Measurements from ENCODE around the gene PRKG2. TPM values are rescaled to one million over a fixed set of nuclear protein-coding genes. Genes with fewer than 3 reads are reported as not detected.

PRKG2 gene
- total RNA-seq, 1 donor from 2014 or later = 0.05 TPM

- intact Hi-C loops (cut with DNase I) = no loop called here
- ATAC-seq = no peak
- no peak for DNase-seq (ENCODE audit: missing footprints)
Measured at GRCh38 chr4:81120055-81120454, 95.0 kb downstream of the PRKG2 start.

DNA sequence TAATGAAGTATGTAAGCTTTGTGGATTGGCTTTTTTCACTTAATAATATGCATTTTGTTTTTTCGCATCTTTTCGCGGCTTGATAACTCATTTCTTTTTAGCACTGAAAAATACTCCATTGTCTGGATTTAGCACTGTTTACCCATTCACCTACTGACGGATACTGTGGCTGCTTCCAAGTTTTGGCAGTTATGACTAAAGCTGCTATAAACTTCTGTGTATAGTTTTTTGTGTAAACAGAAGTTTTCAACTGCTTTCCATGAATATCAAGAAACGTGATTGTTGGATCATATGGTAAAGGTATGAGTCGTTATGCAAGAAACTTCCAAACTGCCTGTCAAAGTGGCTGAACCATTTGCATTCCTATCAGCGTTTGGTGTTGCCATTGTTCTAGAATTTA, 96.9 kb downstream of the PRKG2 start:
- intact Hi-C loops (cut with DNase I) = no loop called here
- ATAC-seq (no peak), DNase-seq (ENCODE audit: missing footprints) (no peak)

DNA sequence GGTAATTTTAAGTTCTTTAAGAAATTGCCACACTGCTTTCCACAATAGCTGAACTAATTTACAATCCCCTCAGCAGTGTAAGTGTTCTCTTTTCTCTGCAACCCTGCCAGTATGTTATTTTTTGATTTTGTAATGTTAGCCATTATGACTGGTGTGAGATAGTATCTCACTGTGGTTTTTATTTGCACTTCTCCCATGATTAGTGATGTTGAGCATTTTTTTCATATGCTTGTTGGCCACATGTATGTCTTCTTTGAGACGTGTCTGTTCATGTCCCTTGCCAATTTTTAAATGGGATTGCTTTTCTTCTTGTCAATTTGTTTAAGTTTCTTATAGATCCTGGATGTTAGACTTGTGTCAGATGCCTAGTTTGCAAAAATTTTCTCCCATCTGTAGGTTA, 98.5 kb downstream of the PRKG2 start:
- intact Hi-C loops (cut with DNase I) = no loop called here
- DNase-seq (ENCODE audit: missing footprints) (no peak), ATAC-seq (no peak)

- ATAC-seq = no peak
- DNase-seq (ENCODE audit: missing footprints) = no peak
- intact Hi-C loops (cut with DNase I) = no loop called here
Measured at GRCh38 chr4:81113024-81113423, 102.0 kb downstream of the PRKG2 start.

DNA sequence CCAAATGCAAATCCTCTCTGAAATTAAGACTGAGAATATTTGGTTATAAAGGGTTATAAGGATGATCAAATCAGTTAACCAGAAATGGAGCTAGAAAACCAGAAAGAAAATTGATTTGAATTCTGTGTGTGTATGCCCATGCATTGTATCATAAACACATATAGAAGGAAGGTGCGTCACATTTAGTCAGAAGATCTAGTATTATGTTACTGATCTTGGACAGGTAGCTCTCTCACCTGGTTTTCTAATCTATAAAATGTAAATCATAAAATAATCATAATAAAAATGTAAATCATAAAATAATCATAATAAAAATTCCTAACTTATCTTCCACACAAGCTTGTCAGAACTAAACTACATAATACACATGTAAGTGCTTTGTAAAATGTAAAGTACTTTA, 105.7 kb downstream of the PRKG2 start:
- no peak for ATAC-seq
- intact Hi-C loops (cut with DNase I) = no loop called here
- DNase-seq (ENCODE audit: missing footprints) = no peak

DNA sequence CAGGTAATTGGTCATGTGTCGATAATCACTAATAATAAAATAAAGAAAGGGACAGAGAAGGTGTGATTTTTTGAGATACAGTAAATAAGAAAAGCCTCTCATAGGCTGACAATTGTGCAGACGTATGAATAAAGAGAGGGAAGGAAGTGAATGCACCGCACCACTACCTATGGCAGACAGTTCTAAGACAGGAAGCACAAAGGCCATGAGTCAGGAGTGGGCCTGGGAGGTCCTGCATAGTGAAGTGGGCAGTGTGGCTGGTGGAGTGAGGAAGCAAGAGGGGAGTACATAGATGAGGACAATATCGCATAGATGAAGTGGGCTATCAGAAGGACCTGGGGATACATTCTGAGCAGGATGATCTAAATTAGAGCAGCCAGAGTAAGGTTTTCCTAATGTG, 108.9 kb downstream of the PRKG2 start:
- intact Hi-C loops (cut with DNase I) = no loop called here
- DNase-seq (ENCODE audit: missing footprints) (no peak), ATAC-seq (no peak)

DNA sequence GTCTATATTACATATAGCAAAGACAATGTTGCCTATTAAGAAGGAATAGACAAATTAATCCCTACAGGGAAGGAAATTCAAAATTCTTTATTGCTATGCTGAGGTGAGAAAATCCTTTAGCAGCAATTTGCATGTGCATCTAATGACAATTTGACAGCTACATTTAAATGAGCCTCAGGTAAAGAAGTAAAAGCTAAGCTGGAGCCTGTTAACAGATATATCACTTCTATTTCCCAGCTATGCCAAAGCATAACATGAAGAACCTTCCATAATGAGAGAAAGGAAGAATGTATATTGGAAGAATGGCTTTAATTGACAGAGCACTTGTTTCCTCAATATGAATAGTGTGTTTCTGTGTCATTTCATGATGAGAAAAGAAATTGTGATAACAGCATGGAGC, 112.9 kb downstream of the PRKG2 start:
- no peak for ATAC-seq
- DNase-seq (ENCODE audit: missing footprints) = no peak
- intact Hi-C loops (cut with DNase I) = no loop called here

GRCh38 chr4:81096566-81096965, 118.5 kb downstream of the PRKG2 start:
- DNase-seq (ENCODE audit: missing footprints) (no peak), ATAC-seq (no peak)
- intact Hi-C loops (cut with DNase I) = no loop called here

- ATAC-seq = no peak
Measured at GRCh38 chr4:81095389-81095788, 119.6 kb downstream of the PRKG2 start.

GRCh38 chr4:81093720-81094401, 121.2 kb downstream of the PRKG2 start:
- DNase-seq (ENCODE audit: missing footprints) = no peak
- intact Hi-C loops (cut with DNase I) = no loop called here
- no peak for ATAC-seq

More at GRCh38 chr4:81095389-81095788, 119.6 kb downstream of the PRKG2 start:
- no peak for DNase-seq (ENCODE audit: missing footprints)
- intact Hi-C loops (cut with DNase I) = no loop called here

- DNase-seq (ENCODE audit: missing footprints) (no peak), ATAC-seq (no peak)
- intact Hi-C loops (cut with DNase I) = no loop called here
Measured at GRCh38 chr4:81085979-81086378, 129.0 kb downstream of the PRKG2 start.

DNA sequence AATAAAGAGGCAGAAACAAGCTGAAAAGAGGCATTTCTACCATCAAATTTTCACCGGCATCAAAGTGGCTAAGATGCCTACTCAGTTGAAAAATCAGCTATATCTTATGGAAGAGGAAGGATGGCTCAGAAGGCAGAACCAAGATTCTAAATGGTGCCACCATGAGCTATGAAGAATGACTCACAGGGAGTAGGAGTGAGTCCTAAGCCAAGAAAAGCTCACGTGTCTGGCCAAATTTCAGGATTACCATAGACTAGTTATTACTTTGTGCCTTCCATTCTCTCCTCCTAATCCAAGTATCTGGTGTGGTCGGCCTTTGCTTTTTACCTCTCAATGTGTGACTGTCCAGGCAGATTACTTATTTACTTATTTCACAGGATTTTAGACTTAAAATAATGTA, 129.7 kb downstream of the PRKG2 start:
- DNase-seq (ENCODE audit: missing footprints) (no peak), ATAC-seq (no peak)
- intact Hi-C loops (cut with DNase I) = no loop called here

DNA sequence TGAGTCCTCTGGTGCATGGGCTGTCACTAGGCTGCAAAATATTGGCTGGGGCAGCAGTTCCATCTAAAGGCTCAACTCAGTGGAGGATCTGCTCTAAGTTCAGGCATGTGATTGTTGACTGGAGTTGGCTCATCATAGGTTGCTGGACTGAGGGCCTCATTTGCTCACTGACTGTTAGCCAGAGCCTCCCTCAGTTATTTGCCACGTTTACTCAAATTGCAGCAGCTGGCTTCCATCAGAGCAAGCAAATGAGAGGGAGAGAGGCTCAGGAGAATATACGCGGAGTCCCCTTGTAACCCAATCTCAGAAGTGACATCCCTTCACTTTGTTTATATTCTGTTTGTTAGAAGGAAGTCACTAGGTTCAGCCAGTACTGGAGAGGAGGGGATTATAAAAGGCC, 130.4 kb downstream of the PRKG2 start:
- ATAC-seq (no peak), DNase-seq (ENCODE audit: missing footprints) (no peak)
- intact Hi-C loops (cut with DNase I) = no loop called here

DNA sequence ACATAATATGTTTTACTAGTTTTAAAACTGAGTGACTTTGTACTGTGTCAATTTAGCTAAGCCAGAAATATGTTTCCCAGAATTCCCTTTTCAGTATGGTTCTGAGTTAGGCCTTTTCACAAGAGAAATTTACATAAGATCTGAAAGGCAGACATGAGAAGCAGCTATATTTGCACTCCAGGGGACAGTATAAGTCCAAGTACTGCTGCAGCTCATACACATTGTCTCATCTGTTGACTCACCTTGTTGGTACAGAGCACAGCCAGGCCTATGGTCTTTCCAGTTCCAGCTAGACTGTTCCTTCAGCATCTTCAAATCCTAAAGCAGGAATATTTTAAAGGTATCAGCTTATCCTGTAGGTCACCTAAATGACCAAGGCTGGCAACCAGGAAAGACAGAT, 131.0 kb downstream of the PRKG2 start:
- ATAC-seq (no peak), DNase-seq (ENCODE audit: missing footprints) (no peak)
- intact Hi-C loops (cut with DNase I) = no loop called here

DNA sequence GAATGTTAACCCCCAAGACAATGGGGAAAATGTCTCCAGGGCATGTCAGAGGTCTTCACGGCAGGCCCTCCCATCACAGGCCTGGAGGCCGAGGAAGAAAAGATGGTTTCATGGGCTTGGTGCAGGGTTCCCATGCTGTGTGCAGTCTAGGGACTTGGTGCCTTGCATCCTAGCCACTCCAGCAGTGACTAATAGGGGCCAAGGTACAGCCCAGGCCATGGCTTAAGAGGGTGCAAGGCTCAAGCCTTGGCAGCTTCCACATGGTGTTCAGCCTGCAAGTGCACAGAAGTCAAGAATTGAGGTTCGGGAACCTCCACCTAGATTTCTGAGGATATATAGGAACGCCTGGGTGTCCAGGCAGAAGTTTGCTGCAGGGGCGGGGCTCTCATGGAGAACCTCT, 133.9 kb downstream of the PRKG2 start:
- DNase-seq (ENCODE audit: missing footprints) = no peak
- no peak for ATAC-seq
- intact Hi-C loops (cut with DNase I) = no loop called here

- ATAC-seq (no peak), DNase-seq (ENCODE audit: missing footprints) (no peak)
- intact Hi-C loops (cut with DNase I) = loop anchor here (2.0 kb wide), 1 partner anchor 280 kb away; no protein-coding TSS in a partner anchor
Measured at GRCh38 chr4:81071013-81071412, 144.0 kb downstream of the PRKG2 start.

- intact Hi-C loops (cut with DNase I) = loop anchor here (2.0 kb wide), 1 partner anchor 281 kb away; no protein-coding TSS in a partner anchor
- DNase-seq (ENCODE audit: missing footprints) = no peak
- ATAC-seq = peak; percentile 65
Measured at GRCh38 chr4:81069706-81070331, 145.2 kb downstream of the PRKG2 start.

DNA sequence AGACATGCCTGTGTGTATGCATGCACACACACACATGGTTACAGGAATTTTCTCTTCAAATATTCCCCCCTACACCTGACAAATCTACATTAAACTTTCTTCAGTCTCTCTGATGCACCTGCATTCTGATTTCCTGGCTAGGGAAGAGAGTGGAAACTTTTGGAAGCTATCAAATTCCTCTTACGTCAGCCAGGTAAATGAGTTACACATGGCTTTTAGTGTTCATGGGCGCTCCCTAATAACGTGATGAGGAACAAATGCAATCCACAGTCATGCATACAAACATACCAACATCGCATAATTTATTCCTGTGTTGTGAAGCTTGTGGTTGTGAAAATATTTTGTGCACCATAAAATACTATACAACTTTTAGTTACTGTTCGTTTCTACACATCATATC, 149.6 kb downstream of the PRKG2 start:
- DNase-seq (ENCODE audit: missing footprints) (no peak), ATAC-seq (no peak)
- intact Hi-C loops (cut with DNase I) = no loop called here

DNA sequence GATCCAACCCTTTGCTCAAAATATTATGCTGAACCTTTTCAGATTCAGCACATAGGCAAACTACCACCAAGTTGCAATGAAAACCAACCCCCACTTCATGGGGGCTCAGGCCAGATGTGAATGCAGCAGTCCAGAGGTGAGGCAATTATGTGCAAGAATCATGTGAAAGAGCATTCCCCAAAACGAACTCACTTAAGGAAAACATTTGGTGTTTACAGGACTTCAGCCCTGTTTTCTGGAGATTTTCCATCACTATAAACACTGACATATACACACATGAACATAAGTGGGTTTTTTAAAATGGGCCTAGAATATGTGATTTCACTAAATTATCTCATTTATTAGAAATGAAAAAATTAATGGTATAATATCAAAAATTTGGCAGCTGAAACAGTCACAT, 153.0 kb downstream of the PRKG2 start:
- DNase-seq (ENCODE audit: missing footprints) = no peak
- intact Hi-C loops (cut with DNase I) = no loop called here
- ATAC-seq = no peak

GRCh38 chr4:81061344-81061730, 153.7 kb downstream of the PRKG2 start:
- intact Hi-C loops (cut with DNase I) = no loop called here
- ATAC-seq (no peak), DNase-seq (ENCODE audit: missing footprints) (no peak)
